Testis (tissue), 2 donors: ENCODE measurements around the gene MAPKAP1.

Experiments
- POLR2A ChIP-seq: fragments of 450-650 bp; IDR thresholded peaks from one replicate; pipeline ENCODE4 v1.6.1; 2017; ENCODE audit warnings: antibody characterized with exemption, mild to moderate bottlenecking, moderate library complexity
- TF ChIP-seq, protein P1 (sequence below), 3 experiments: fragments of 450-650 bp in 2 of 3; fragments of 200-600 bp in 1 of 3; sonication (generic) in 1 of 3; IDR thresholded peaks; one replicate each; pipeline ENCODE4 v1.5.1; 2016 to 2019; ENCODE audit warnings: antibody characterized with exemption in 3 of 3, mild to moderate bottlenecking in 2 of 3, moderate library complexity in 1 of 3

DNA sequence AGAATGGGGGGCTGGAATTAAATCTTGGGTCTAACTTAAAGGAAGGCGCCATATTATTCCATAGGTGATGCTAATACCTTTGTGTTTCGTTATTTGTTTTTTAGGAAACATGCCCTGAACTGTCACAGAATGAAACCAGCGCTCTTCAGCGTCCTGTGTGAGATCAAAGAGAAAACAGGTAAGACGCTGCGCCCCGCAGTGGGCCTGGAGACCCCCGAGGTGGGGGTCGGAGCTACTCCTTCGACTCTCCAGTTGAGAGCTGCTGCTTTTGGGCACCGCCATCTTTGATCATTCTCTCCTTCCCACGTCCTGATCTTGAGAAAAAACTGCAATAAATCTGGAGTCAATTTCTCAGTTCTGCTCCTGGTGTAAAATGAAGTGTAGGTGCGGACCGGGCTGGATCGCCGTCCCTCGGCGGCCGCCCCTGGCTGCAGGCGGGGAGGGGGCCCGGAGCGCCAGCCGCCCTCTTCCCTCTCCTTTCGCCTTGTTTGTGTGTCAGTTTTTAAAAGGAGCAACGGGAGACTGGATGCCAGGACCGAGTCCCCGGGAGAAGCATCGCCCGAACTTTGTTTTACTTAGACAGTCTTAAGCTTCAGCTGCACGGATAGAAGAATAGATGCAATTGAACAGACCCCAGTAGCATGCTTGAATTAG lies 41.6 kb upstream of the MAPKAP1 start:
- TF ChIP-seq, protein P1, sequence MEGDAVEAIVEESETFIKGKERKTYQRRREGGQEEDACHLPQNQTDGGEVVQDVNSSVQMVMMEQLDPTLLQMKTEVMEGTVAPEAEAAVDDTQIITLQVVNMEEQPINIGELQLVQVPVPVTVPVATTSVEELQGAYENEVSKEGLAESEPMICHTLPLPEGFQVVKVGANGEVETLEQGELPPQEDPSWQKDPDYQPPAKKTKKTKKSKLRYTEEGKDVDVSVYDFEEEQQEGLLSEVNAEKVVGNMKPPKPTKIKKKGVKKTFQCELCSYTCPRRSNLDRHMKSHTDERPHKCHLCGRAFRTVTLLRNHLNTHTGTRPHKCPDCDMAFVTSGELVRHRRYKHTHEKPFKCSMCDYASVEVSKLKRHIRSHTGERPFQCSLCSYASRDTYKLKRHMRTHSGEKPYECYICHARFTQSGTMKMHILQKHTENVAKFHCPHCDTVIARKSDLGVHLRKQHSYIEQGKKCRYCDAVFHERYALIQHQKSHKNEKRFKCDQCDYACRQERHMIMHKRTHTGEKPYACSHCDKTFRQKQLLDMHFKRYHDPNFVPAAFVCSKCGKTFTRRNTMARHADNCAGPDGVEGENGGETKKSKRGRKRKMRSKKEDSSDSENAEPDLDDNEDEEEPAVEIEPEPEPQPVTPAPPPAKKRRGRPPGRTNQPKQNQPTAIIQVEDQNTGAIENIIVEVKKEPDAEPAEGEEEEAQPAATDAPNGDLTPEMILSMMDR (IDR thresholded peaks at IDR 0.05), result no peak
- TF ChIP-seq POLR2A, result no peak
